SK-N-SH (cell line): Measurements from ENCODE around the gene SLC25A51.

Experiments
- EP300 ChIP-seq, 2 experiments: IDR thresholded peaks; 2 replicates each; pipeline versions ENCODE4 v1.4.0 to v1.6.1; 2012; ENCODE audit warnings: borderline replicate concordance in 1 of 2, low read depth in 1 of 2, low read length in 1 of 2
- EZH2phosphoT487 ChIP-seq: fragments of 200-600 bp; sonication (generic); IDR thresholded peaks from 2 replicates; pipeline ENCODE4 v1.6.1; 2017; ENCODE audit warnings: low read depth, mixed run types, mild to moderate bottlenecking, antibody characterized with exemption, moderate library complexity, borderline replicate concordance
- FOSL2 ChIP-seq: IDR thresholded peaks from 2 replicates; pipeline ENCODE4 v1.4.0; 2012; ENCODE audit warnings: low read depth, mild to moderate bottlenecking, moderate library complexity, borderline replicate concordance
- NRF1 ChIP-seq: IDR thresholded peaks from 2 replicates; pipeline ENCODE4 v1.6.1; 2012; ENCODE audit warnings: low read depth, mild to moderate bottlenecking, low read length
- POLR2AphosphoS5 ChIP-seq: IDR thresholded peaks from 2 replicates; pipeline ENCODE4 v1.6.1; 2012; ENCODE audit warnings: low read depth, low read length
- RAD21 ChIP-seq: IDR thresholded peaks from 2 replicates; pipeline ENCODE4 v1.6.1; 2012; ENCODE audit warnings: mild to moderate bottlenecking, low read length
- YY1 ChIP-seq: IDR thresholded peaks from 2 replicates; pipeline ENCODE4 v1.4.0; 2012; ENCODE audit warnings: low read depth, mild to moderate bottlenecking
- TF ChIP-seq, protein P1 (sequence below): fragments of 200-600 bp; sonication (generic); IDR thresholded peaks from 2 replicates; pipeline ENCODE4 v1.6.1; 2017; ENCODE audit warnings: antibody characterized with exemption, mild to moderate bottlenecking, moderate library complexity
- TF ChIP-seq, protein P2 (sequence below): IDR thresholded peaks from 2 replicates; pipeline ENCODE4; 2012
- TF ChIP-seq, protein P3 (sequence below): IDR thresholded peaks from 2 replicates; pipeline ENCODE4 v1.6.1; 2012; ENCODE audit warnings: mild to moderate bottlenecking, low read depth, low read length, moderate library complexity
- TF ChIP-seq, protein P4 (sequence below): IDR thresholded peaks from 2 replicates; pipeline ENCODE4 v1.4.0; 2012; ENCODE audit warnings: low read depth, borderline replicate concordance
- TF ChIP-seq, protein P5 (sequence below): fragments of 150-350 bp; IDR thresholded peaks from 2 replicates; pipeline ENCODE4 v1.6.1; 2017; ENCODE audit warnings: antibody characterized with exemption, low read length, low read depth, borderline replicate concordance

DNA sequence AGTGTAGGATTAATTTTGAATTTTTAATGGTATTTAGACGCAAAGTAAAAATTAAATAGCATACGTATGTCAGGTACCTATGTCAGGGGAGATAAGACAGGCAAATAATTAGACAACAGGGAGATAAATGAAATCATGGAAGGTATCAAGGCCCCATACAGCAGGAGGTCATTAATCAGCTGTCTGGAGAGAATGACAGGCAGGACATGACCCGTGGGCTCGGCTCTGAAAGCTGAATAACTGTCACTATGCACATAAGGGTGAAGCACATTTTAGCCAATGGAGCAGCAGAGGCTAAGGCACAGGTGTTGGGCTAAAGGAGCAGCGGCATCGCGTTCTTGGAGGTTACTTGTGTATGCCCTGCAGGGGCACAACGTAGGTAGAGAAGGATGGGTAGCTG lies 11.9 kb downstream of the SLC25A51 start:
- TF ChIP-seq EZH2phosphoT487 (no peak), RAD21 (no peak), FOSL2 (no peak), POLR2AphosphoS5 (no peak), YY1 (no peak), EP300 (IDR thresholded peaks at IDR 0.05; ENCODE audit: borderline replicate concordance in 1 of 2, low read depth in 1 of 2, low read length in 1 of 2) (no peak), NRF1 (no peak)
- TF ChIP-seq, protein P1, sequence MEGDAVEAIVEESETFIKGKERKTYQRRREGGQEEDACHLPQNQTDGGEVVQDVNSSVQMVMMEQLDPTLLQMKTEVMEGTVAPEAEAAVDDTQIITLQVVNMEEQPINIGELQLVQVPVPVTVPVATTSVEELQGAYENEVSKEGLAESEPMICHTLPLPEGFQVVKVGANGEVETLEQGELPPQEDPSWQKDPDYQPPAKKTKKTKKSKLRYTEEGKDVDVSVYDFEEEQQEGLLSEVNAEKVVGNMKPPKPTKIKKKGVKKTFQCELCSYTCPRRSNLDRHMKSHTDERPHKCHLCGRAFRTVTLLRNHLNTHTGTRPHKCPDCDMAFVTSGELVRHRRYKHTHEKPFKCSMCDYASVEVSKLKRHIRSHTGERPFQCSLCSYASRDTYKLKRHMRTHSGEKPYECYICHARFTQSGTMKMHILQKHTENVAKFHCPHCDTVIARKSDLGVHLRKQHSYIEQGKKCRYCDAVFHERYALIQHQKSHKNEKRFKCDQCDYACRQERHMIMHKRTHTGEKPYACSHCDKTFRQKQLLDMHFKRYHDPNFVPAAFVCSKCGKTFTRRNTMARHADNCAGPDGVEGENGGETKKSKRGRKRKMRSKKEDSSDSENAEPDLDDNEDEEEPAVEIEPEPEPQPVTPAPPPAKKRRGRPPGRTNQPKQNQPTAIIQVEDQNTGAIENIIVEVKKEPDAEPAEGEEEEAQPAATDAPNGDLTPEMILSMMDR: no peak
- TF ChIP-seq, protein P2, sequence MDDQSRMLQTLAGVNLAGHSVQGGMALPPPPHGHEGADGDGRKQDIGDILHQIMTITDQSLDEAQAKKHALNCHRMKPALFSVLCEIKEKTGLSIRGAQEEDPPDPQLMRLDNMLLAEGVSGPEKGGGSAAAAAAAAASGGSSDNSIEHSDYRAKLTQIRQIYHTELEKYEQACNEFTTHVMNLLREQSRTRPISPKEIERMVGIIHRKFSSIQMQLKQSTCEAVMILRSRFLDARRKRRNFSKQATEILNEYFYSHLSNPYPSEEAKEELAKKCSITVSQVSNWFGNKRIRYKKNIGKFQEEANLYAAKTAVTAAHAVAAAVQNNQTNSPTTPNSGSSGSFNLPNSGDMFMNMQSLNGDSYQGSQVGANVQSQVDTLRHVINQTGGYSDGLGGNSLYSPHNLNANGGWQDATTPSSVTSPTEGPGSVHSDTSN: no peak
- TF ChIP-seq, protein P3, sequence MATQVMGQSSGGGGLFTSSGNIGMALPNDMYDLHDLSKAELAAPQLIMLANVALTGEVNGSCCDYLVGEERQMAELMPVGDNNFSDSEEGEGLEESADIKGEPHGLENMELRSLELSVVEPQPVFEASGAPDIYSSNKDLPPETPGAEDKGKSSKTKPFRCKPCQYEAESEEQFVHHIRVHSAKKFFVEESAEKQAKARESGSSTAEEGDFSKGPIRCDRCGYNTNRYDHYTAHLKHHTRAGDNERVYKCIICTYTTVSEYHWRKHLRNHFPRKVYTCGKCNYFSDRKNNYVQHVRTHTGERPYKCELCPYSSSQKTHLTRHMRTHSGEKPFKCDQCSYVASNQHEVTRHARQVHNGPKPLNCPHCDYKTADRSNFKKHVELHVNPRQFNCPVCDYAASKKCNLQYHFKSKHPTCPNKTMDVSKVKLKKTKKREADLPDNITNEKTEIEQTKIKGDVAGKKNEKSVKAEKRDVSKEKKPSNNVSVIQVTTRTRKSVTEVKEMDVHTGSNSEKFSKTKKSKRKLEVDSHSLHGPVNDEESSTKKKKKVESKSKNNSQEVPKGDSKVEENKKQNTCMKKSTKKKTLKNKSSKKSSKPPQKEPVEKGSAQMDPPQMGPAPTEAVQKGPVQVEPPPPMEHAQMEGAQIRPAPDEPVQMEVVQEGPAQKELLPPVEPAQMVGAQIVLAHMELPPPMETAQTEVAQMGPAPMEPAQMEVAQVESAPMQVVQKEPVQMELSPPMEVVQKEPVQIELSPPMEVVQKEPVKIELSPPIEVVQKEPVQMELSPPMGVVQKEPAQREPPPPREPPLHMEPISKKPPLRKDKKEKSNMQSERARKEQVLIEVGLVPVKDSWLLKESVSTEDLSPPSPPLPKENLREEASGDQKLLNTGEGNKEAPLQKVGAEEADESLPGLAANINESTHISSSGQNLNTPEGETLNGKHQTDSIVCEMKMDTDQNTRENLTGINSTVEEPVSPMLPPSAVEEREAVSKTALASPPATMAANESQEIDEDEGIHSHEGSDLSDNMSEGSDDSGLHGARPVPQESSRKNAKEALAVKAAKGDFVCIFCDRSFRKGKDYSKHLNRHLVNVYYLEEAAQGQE: no peak
- TF ChIP-seq, protein P4, sequence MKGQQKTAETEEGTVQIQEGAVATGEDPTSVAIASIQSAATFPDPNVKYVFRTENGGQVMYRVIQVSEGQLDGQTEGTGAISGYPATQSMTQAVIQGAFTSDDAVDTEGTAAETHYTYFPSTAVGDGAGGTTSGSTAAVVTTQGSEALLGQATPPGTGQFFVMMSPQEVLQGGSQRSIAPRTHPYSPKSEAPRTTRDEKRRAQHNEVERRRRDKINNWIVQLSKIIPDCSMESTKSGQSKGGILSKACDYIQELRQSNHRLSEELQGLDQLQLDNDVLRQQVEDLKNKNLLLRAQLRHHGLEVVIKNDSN: no peak
- TF ChIP-seq, protein P5, sequence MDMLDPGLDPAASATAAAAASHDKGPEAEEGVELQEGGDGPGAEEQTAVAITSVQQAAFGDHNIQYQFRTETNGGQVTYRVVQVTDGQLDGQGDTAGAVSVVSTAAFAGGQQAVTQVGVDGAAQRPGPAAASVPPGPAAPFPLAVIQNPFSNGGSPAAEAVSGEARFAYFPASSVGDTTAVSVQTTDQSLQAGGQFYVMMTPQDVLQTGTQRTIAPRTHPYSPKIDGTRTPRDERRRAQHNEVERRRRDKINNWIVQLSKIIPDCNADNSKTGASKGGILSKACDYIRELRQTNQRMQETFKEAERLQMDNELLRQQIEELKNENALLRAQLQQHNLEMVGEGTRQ: no peak
